Natural killer cell (primary cell): ENCODE measurements around the gene IAPP. TPM values are rescaled to one million over a fixed set of nuclear protein-coding genes. Genes with fewer than 3 reads are reported as not detected.

Experiments
- ATAC-seq, 3 donors: fragments of 150-1000 bp in 2 of 3; fragments of 200-7000 bp in 1 of 3; cut with Tn5 transposase; 1 replicate in 1 of 3; 2 replicates in 2 of 3; pipeline ENCODE4 v1.10.0; 2021; ENCODE audit warnings: mild to moderate bottlenecking in 2 of 3, moderate library complexity in 2 of 3
- DNase-seq, 2 donors: peaks; one replicate each; pipeline versions ENCODE4 v3.0.0 to v3.0.0-alpha.2; 2013 to 2021; ENCODE audit warnings: mixed read lengths in 1 of 2
- H3K27ac ChIP-seq: one replicate; pipeline ENCODE4 v1.5.1; 2013; ENCODE audit warnings: mild to moderate bottlenecking, low read length
- H3K27me3 ChIP-seq: one replicate; pipeline ENCODE4 v1.6.1; 2013; ENCODE audit warnings: low read length; ENCODE audit not compliant: control insufficient read depth, insufficient read depth
- H3K36me3 ChIP-seq: one replicate; pipeline ENCODE4 v1.6.1; 2013; ENCODE audit warnings: low read length; ENCODE audit not compliant: control insufficient read depth, insufficient read depth
- H3K4me1 ChIP-seq: one replicate; pipeline ENCODE4 v1.6.1; 2013; ENCODE audit warnings: low read length; ENCODE audit not compliant: control insufficient read depth, insufficient read depth
- H3K4me3 ChIP-seq: one replicate; pipeline ENCODE4 v1.5.1; 2013; ENCODE audit warnings: low read length
- H3K9me3 ChIP-seq: one replicate; pipeline ENCODE4 v1.6.1; 2013; ENCODE audit warnings: low read length; ENCODE audit not compliant: control insufficient read depth, insufficient read depth
- H3K27ac Mint-ChIP-seq, 2 donors: one replicate each; pipeline ENCODE4 v1.8.0; 2022; ENCODE audit warnings: mild to moderate bottlenecking in 2 of 2, mixed read lengths in 2 of 2, moderate library complexity in 1 of 2
- H3K27me3 Mint-ChIP-seq, 2 donors: one replicate each; pipeline ENCODE4 v1.8.0; 2022; ENCODE audit warnings: low read depth in 2 of 2, mixed read lengths in 2 of 2
- H3K36me3 Mint-ChIP-seq: one replicate; pipeline ENCODE4 v1.8.0; 2022; ENCODE audit warnings: mixed read lengths
- H3K4me1 Mint-ChIP-seq, 2 donors: one replicate each; pipeline ENCODE4 v1.8.0; 2022; ENCODE audit warnings: mixed read lengths in 2 of 2
- H3K4me3 Mint-ChIP-seq: one replicate; pipeline ENCODE4 v1.8.0; 2022; ENCODE audit warnings: mild to moderate bottlenecking, moderate library complexity, mixed read lengths
- H3K9me3 Mint-ChIP-seq, 2 donors: one replicate each; pipeline ENCODE4 v1.8.0; 2022; ENCODE audit warnings: mixed read lengths in 2 of 2
- WGBS: methylation state at CpG from one replicate; pipeline ENCODE4 v1.1.7; 2013; ENCODE audit warnings: missing lambda C conversion rate; ENCODE audit not compliant: insufficient coverage; 5-methylcytosine and 5-hydroxymethylcytosine counted together
- intact Hi-C: fragments of 100-400 bp; cut with micrococcal nuclease; formaldehyde crosslinking; loops from one replicate; pipeline ENCODE4 v1.14.2; 2022
- total RNA-seq, 4 donors: library from RNA; stranded (reverse); fragments of 120-200 nt in 1 of 4; gene quantifications; one replicate each; pipeline versions ENCODE4 v1.2.3 to v1.2.4, GENCODE V29; 2013 to 2022
- TF ChIP-seq, protein P1 (sequence below): fragments of 200-600 bp; IDR thresholded peaks from one replicate; pipeline ENCODE4 v1.8.0; 2022; ENCODE audit warnings: antibody characterized with exemption

Gene IAPP
- total RNA-seq, 3 donors from 2014 or later (not counting 1 experiment from before 2014, with no cell fraction given): not detected

DNA sequence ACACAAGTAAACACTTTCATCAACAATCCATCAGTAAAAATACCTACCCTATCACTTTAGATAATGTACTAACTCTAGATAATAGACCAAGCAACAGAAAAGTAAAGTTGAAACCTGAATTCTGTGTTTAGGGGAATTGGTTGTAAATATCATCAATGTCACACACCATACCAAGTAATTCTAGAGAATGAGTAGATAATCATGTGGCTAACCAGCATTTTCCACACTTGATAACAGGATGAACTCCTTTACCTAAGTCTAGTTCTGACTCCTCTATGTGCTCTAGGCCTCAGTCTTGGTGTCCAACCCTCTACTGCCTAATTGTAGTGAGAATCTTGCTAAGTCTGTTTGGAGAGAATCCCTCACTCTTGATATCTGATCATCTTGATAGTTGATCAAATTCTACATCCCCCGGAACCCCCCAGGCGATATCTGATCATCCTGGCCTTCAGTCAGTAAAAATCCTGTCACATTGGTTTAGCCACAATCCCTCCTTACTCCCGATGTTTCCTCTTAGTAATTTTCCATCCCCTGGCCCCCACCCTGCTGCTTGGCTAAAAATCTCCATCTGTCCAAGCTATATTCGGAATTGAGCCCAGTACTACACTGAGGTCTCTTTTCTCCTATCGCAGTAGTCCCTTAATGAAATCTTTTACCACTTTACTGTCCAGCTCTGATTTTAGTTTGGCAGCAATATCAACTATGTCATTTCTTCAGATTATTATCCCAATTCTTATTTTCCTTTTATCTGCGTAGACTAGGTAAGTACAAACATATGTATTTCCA, 34.5 kb upstream of the IAPP start:
- Mint-ChIP-seq H3K36me3 (no peaks in the 10 kb centered on the region), H3K9me3 (peaks cover 0 to 7% of the 10 kb centered on the region in 2 donors), H3K4me3 (no peak overlapping the region), H3K4me1 (no peaks in the 10 kb centered on the region), H3K27ac (no peak overlapping the region), H3K27me3 (peaks cover 0 to 2% of the 10 kb centered on the region in 2 donors)
- ATAC-seq: no peak
- no peaks in the 10 kb centered on the region for H3K27me3 ChIP-seq
- H3K27ac ChIP-seq: no peak overlapping the region
- DNase-seq: no peak
- intact Hi-C loops: no loop called here
- WGBS: 91% methylated on average over 6 of the region's 6 CpGs
- H3K4me1 ChIP-seq: no peaks in the 10 kb centered on the region
- no peaks in the 10 kb centered on the region for H3K9me3 ChIP-seq
- no peak overlapping the region for H3K4me3 ChIP-seq
- H3K36me3 ChIP-seq: no peaks in the 10 kb centered on the region
- TF ChIP-seq, protein P1, sequence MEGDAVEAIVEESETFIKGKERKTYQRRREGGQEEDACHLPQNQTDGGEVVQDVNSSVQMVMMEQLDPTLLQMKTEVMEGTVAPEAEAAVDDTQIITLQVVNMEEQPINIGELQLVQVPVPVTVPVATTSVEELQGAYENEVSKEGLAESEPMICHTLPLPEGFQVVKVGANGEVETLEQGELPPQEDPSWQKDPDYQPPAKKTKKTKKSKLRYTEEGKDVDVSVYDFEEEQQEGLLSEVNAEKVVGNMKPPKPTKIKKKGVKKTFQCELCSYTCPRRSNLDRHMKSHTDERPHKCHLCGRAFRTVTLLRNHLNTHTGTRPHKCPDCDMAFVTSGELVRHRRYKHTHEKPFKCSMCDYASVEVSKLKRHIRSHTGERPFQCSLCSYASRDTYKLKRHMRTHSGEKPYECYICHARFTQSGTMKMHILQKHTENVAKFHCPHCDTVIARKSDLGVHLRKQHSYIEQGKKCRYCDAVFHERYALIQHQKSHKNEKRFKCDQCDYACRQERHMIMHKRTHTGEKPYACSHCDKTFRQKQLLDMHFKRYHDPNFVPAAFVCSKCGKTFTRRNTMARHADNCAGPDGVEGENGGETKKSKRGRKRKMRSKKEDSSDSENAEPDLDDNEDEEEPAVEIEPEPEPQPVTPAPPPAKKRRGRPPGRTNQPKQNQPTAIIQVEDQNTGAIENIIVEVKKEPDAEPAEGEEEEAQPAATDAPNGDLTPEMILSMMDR: no peak

DNA sequence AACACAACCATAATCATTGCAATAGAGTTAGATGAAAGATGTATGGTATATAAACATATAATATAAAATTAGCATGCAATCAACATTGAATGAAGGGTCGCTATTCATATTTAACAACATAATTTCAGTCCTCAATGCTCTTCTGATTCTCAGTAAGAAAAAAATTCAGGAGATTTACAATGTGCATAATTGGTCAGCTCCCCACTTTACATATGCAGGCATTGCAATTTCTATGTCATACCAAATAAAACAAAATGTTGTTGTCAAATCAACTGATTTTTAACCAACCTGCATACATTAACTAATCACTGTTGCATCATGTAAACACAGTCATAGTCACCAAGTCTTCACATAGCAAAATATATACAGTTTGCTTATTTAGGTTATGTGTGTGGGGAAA, 32.8 kb upstream of the IAPP start:
- DNase-seq (no peak), ATAC-seq (no peak)
- Histone ChIP-seq H3K9me3 (no peaks in the 10 kb centered on the region), H3K36me3 (no peaks in the 10 kb centered on the region), H3K27ac (no peak overlapping the region), H3K4me1 (no peaks in the 10 kb centered on the region), H3K4me3 (no peak overlapping the region), H3K27me3 (peaks cover 2% of the 10 kb centered on the region)
- TF ChIP-seq, protein P1: no peak
- WGBS: 80% methylated on average over 1 of the region's 1 CpG
- H3K9me3 Mint-ChIP-seq: peaks cover 0 to 7% of the 10 kb centered on the region in 2 donors
- H3K27ac Mint-ChIP-seq: no peak overlapping the region
- no peaks in the 10 kb centered on the region for H3K4me1 Mint-ChIP-seq
- intact Hi-C loops: no loop called here
- no peaks in the 10 kb centered on the region for H3K36me3 Mint-ChIP-seq
- H3K27me3 Mint-ChIP-seq: peaks cover 0 to 2% of the 10 kb centered on the region in 2 donors
- H3K4me3 Mint-ChIP-seq: no peak overlapping the region

DNA sequence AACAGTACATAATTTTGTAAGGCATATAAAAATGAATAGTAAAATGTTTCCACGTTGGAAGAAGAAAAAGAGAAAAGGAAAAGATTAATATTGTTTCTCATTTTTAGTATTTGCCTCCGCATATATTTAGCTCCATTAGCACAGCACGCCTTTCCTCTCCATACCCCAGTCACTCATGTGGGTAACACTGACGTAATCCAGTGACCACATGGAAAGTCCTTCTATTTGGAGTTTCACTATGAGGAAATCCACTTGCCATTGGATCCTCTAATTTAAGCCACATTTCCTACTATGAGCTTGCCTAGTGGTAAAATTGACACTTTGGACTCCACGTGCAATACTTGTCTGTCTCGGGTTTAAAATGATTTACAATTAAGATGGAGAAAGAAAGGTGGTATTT, 32.3 kb upstream of the IAPP start:
- Mint-ChIP-seq H3K4me1 (no peaks in the 10 kb centered on the region), H3K36me3 (no peaks in the 10 kb centered on the region), H3K27ac (no peak overlapping the region), H3K4me3 (no peak overlapping the region), H3K9me3 (peaks cover 0 to 7% of the 10 kb centered on the region in 2 donors), H3K27me3 (peaks cover 0 to 2% of the 10 kb centered on the region in 2 donors)
- ATAC-seq (no peak), DNase-seq (no peak)
- peaks cover 2% of the 10 kb centered on the region for H3K27me3 ChIP-seq
- TF ChIP-seq, protein P1: no peak
- intact Hi-C loops: no loop called here
- H3K27ac ChIP-seq: no peak overlapping the region
- H3K9me3 ChIP-seq: no peaks in the 10 kb centered on the region
- H3K4me3 ChIP-seq: no peak overlapping the region
- WGBS: 71% methylated on average over 4 of the region's 6 CpGs
- H3K4me1 ChIP-seq: no peaks in the 10 kb centered on the region
- H3K36me3 ChIP-seq: no peaks in the 10 kb centered on the region

DNA sequence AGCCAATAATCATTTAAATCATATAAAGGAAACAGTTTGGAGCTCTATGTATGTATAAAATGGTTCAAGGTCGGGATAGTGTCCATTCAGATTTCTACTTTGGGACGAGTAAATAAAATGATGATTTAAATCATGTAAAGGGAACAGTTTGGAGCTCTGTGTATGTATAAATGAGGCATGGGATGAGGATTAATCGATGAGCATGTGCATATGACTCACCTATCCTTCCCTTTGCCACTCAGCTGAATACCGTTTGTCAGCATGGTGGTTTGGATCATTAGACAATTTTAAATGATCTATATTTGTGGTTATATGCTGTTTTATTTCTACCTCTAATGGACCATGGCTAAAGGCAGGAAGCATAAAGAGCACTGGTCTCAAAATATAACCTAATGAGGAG, 30.9 kb upstream of the IAPP start:
- Mint-ChIP-seq H3K4me1 (no peaks in the 10 kb centered on the region), H3K4me3 (no peak overlapping the region), H3K27ac (no peak overlapping the region), H3K9me3 (peaks cover 0 to 4% of the 10 kb centered on the region in 2 donors), H3K27me3 (peaks cover 0 to 2% of the 10 kb centered on the region in 2 donors), H3K36me3 (no peaks in the 10 kb centered on the region)
- no peak overlapping the region for H3K4me3 ChIP-seq
- no peak overlapping the region for H3K27ac ChIP-seq
- no peak for DNase-seq
- no peaks in the 10 kb centered on the region for H3K36me3 ChIP-seq
- TF ChIP-seq, protein P1: no peak
- no peak for ATAC-seq
- no peaks in the 10 kb centered on the region for H3K4me1 ChIP-seq
- no peaks in the 10 kb centered on the region for H3K9me3 ChIP-seq
- intact Hi-C loops: no loop called here
- WGBS: 86% methylated on average over 3 of the region's 4 CpGs
- H3K27me3 ChIP-seq: peaks cover 2% of the 10 kb centered on the region
